Suprapubic skin (tissue), 3 donors: ENCODE measurements around the gene KIAA1671.

Source experiments
- CTCF ChIP-seq, 2 donors: fragments of 200-600 bp in 1 of 2; fragments of 450-650 bp in 1 of 2; sonication (generic) in 1 of 2; IDR thresholded peaks; one replicate each; pipeline ENCODE4 v1.5.1; 2016 to 2019; ENCODE audit warnings: antibody characterized with exemption in 2 of 2, mild to moderate bottlenecking in 1 of 2, moderate library complexity in 1 of 2
- POLR2A ChIP-seq, 2 donors: fragments of 450-650 bp; IDR thresholded peaks; one replicate each; pipeline ENCODE4 v1.6.1; 2017; ENCODE audit warnings: antibody characterized with exemption in 2 of 2, mild to moderate bottlenecking in 2 of 2, moderate library complexity in 2 of 2

DNA sequence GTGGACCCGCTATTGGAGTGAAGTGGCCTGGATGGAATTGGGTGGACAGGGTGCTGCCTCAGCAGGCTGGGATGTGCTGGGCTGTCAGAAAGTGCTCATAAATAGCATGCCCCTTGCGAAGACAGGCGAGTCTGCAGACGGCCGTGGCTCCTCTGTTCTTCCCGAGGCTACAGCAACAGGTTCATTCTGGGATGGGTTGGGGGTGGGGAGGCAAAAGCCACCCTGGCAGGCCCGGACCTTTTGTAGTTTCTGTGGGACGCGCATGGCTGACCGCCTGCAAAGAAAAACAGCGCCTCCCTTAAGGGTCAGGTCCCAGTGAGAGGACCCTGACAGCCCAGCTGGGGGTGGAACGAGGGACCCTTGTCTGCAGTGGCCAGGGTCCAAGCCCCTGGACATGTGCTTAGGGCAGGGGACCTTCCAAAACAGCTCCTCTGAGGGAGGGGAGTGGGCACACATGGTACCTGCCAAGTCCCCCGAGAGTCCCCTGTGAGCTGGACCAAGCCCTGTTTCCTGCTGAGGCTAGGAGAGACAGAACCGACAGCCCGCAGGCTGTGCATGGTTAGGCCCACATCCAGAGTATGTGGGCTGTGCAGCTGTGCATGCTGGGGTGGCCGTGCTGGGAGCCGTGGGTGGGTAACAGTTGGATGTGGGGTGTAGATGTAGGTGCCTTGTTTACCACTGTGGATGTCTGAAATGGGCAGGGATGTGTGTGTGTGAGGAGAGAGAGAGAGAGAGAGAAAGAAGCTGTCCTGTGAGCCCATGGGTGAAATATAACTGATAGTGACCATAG, 247.4 kb downstream of the KIAA1671 start, which contains the start of gene CRYBB3:
- no peak for TF ChIP-seq CTCF (IDR thresholded peaks at IDR 0.05)
- TF ChIP-seq POLR2A (IDR thresholded peaks at IDR 0.05) = no peak
